GM12878 (cell line): ENCODE measurements around the gene GFAP. TPM values are rescaled to one million over a fixed set of nuclear protein-coding genes. Genes with fewer than 3 reads are reported as not detected.

ENCODE experiments used
- ATAC-seq: fragments of 200-7000 bp; cut with Tn5 transposase; 3 replicates; pipeline ENCODE4 v1.9.1; 2020; ENCODE audit warnings: mild to moderate bottlenecking, moderate library complexity
- BruUV-seq: library from RNA; stranded (reverse); fragments of 400-500 nt; replicated peaks from 2 replicates; lab custom pipeline; 2021; lab: Mats Ljungman, UMichigan
- CTCF ChIA-PET: fragments of 300-600 bp; sonication (Branson Sonifier 250); formaldehyde crosslinking; extraction: SDS; loops from one replicate; lab custom pipeline; 2021; ENCODE audit warnings: inconsistent platforms; lab: Yijun Ruan, JAX
- POLR2A ChIA-PET: fragments of 350-600 bp; formaldehyde crosslinking; extraction: SDS; loops from one replicate; lab custom pipeline; 2021; ENCODE audit warnings: inconsistent platforms; lab: Charles Lee
- RAD21 ChIA-PET: fragments of 300-600 bp; sonication (Branson Sonifier 250); formaldehyde crosslinking; loops from one replicate; lab custom pipeline; 2023; ENCODE audit warnings: antibody characterized with exemption; ENCODE audit not compliant: unreplicated experiment; lab: Charles Lee
- SMC1A ChIA-PET: fragments of 300-600 bp; sonication (Branson Sonifier 250); formaldehyde crosslinking; loops from one replicate; lab custom pipeline; 2023; ENCODE audit not compliant: unreplicated experiment, uncharacterized antibody; lab: Charles Lee
- DNase-seq: peaks from one replicate; pipeline ENCODE4 v3.0.0-alpha.2; 2011; ENCODE audit warnings: low read depth, low spot score
- FAIRE-seq: peaks from 3 replicates; lab custom pipeline; 2011; peaks lifted over from hg19 to GRCh38; lab: Jason Lieb, UNC
- H2AFZ ChIP-seq: 2 replicates; pipeline ENCODE4 v1.6.0; 2011; ENCODE audit warnings: low read depth, low read length, control low read depth; ENCODE audit not compliant: control insufficient read depth
- H3K27ac ChIP-seq: 2 replicates; pipeline ENCODE4 v1.5.1; 2011; ENCODE audit warnings: control low read depth; ENCODE audit not compliant: control insufficient read depth, insufficient read depth
- H3K27me3 ChIP-seq, 2 experiments: replicated peaks in 1 of 2; 2 replicates each; pipeline versions ENCODE4 v1.6.0 to v1.6.1; 2011; ENCODE audit warnings: low read length in 1 of 2; ENCODE audit not compliant: control insufficient read depth in 2 of 2, insufficient read depth in 2 of 2
- H3K36me3 ChIP-seq, 2 experiments: 2 replicates each; pipeline ENCODE4 v1.5.1; 2011; ENCODE audit warnings: low read length in 1 of 2; ENCODE audit not compliant: control insufficient read depth in 2 of 2, insufficient read depth in 2 of 2
- H3K4me1 ChIP-seq: 2 replicates; pipeline ENCODE4 v1.6.1; 2011; ENCODE audit warnings: mild to moderate bottlenecking, low read length, moderate library complexity, mixed read lengths; ENCODE audit not compliant: control insufficient read depth, insufficient read depth
- H3K4me2 ChIP-seq: 2 replicates; pipeline ENCODE4 v1.6.0; 2011; ENCODE audit warnings: control low read depth; ENCODE audit not compliant: control insufficient read depth, insufficient read depth
- H3K4me3 ChIP-seq: fragments of 200-600 bp; sonication (generic); 2 replicates; pipeline ENCODE4 v1.5.1; 2016
- H3K79me2 ChIP-seq: 2 replicates; pipeline ENCODE4 v1.6.0; 2011; ENCODE audit warnings: low read length; ENCODE audit not compliant: control insufficient read depth, insufficient read depth
- H3K9ac ChIP-seq: 2 replicates; pipeline ENCODE4 v1.8.0; 2011; ENCODE audit warnings: low read length, control low read depth, mixed read lengths; ENCODE audit not compliant: control insufficient read depth, insufficient read depth
- H3K9me3 ChIP-seq: replicated peaks from 3 replicates; pipeline ENCODE4 v1.5.1; 2011; ENCODE audit warnings: mild to moderate bottlenecking, low read length; ENCODE audit not compliant: control insufficient read depth, insufficient read depth
- H4K20me1 ChIP-seq: 2 replicates; pipeline ENCODE4 v1.6.0; 2011; ENCODE audit not compliant: control insufficient read depth, insufficient read depth
- ATF2 ChIP-seq: IDR thresholded peaks from 2 replicates; pipeline ENCODE4 v1.6.1; 2012; ENCODE audit warnings: low read length, inconsistent platforms
- FOXM1 ChIP-seq: IDR thresholded peaks from 2 replicates; pipeline ENCODE4 v1.6.1; 2012; ENCODE audit warnings: low read depth, mild to moderate bottlenecking, inconsistent platforms, low read length, moderate library complexity
- MYB ChIP-seq: fragments of 150-350 bp; IDR thresholded peaks from 2 replicates; pipeline ENCODE4 v1.6.1; 2014; ENCODE audit warnings: mild to moderate bottlenecking, low read depth, low read length, borderline replicate concordance
- NRF1 ChIP-seq: conservative IDR thresholded peaks from 2 replicates; pipeline ENCODE4 v1.6.1; 2011; ENCODE audit warnings: mild to moderate bottlenecking, low read depth, low read length, improper control_type of control experiment
- SREBF1 ChIP-seq: IDR thresholded peaks from 2 replicates; pipeline ENCODE4 v1.6.1; 2012; ENCODE audit warnings: mild to moderate bottlenecking, low read length
- TARDBP ChIP-seq: IDR thresholded peaks from 2 replicates; pipeline ENCODE4 v1.6.1; 2016; ENCODE audit warnings: borderline replicate concordance
- WGBS: methylation state at CpG from one replicate; pipeline ENCODE4 v1.1.6; 2016; ENCODE audit warnings: low lambda C conversion rate; ENCODE audit not compliant: insufficient replicate concordance, insufficient coverage; ENCODE audit errors: missing lambda C conversion rate; 5-methylcytosine and 5-hydroxymethylcytosine counted together
- in situ Hi-C: fragments of 300-500 bp; cut with MboI; formaldehyde crosslinking; loops from 9 replicates; pipeline ENCODE4 v1.14.3; 2018; ENCODE audit warnings: mixed read lengths
- intact Hi-C: fragments of 100-400 bp; cut with micrococcal nuclease; formaldehyde crosslinking; loops from one replicate; pipeline ENCODE4 v1.14.2; 2022; ENCODE audit not compliant: unreplicated experiment
- polyA plus RNA-seq, 11 experiments: library from polyadenylated mRNA; depleted of rRNA in 4 of 11; unstranded in 6 of 11; stranded (reverse) in 5 of 11; fragments of >200 nt; fragmentation: Nextera tagmentation in 4 of 11; fragmentation: Illumina TruSeq in 1 of 11; extraction: Ambion mirVana in 4 of 11; extraction: Trizol in 1 of 11; gene quantifications; 1 replicate in 1 of 11; 2 replicates in 10 of 11; pipeline versions ENCODE4 v1.2.1 to v1.2.3, GENCODE V29; 2011 to 2016; ENCODE audit warnings: inconsistent platforms in 2 of 11, missing spikeins in 2 of 11, low read depth in 1 of 11
- total RNA-seq, 4 experiments: library from RNA; depleted of rRNA in 3 of 4; stranded (reverse); fragments of >200 nt in 3 of 4; fragmentation: Illumina TruSeq in 1 of 4; extraction: Trizol in 1 of 4; gene quantifications; 2 replicates each; pipeline versions ENCODE4 v1.2.1 to v1.2.3, GENCODE V29; 2013 to 2021
- TF ChIP-seq, protein P1 (sequence below): IDR thresholded peaks from 2 replicates; pipeline ENCODE4 v1.6.1; 2011; ENCODE audit warnings: low read depth, mild to moderate bottlenecking, low read length, moderate library complexity, borderline replicate concordance; ENCODE audit errors: extremely low read depth

GFAP gene
- total and polyA plus RNA-seq, 10 of the 15 experiments (the other 5 are each of a cell fraction or from before 2014, with no cell fraction given): 0.04 to 0.25 TPM; not detected in 8

- CTCF ChIA-PET: no interaction called here
- no peak for ATAC-seq
- intact Hi-C loops: no loop called here
These were observed 19.4 kb upstream of the GFAP start for GRCh38 chr17:44934745-44935105.

More at GRCh38 chr17:44934745-44935105, 19.4 kb upstream of the GFAP start:
- H3K79me2 ChIP-seq: peaks cover 7% of the 10 kb centered on the region
- no peak overlapping the region for H2AFZ ChIP-seq
- H3K27me3 ChIP-seq: no peaks in the 10 kb centered on the region
- H3K4me3 ChIP-seq: no peak overlapping the region
- peaks cover 21 to 45% of the 10 kb centered on the region in 2 experiments for H3K36me3 ChIP-seq
- BruUV-seq: no TSS peak
- 94% methylated on average over 10 of the region's 10 CpGs for WGBS
- TF ChIP-seq ATF2 (no peak), FOXM1 (no peak), SREBF1 (no peak), MYB (no peak), TARDBP (no peak), NRF1 (no peak)
- TF ChIP-seq, protein P1, sequence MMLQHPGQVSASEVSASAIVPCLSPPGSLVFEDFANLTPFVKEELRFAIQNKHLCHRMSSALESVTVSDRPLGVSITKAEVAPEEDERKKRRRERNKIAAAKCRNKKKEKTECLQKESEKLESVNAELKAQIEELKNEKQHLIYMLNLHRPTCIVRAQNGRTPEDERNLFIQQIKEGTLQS: no peak
- H3K27ac ChIP-seq: no peak overlapping the region
- no peak overlapping the region for H3K9ac ChIP-seq
- H3K4me2 ChIP-seq: no peak overlapping the region
- RAD21 ChIA-PET: no interaction called here
- no peaks in the 10 kb centered on the region for H3K4me1 ChIP-seq
- no peaks in the 10 kb centered on the region; the same call in 1 of the 3 replicates for H3K9me3 ChIP-seq
- no peak for FAIRE-seq
- H4K20me1 ChIP-seq: no peaks in the 10 kb centered on the region
- POLR2A ChIA-PET: no interaction called here
- in situ Hi-C loops: no loop called here
- DNase-seq: no peak
- SMC1A ChIA-PET: no interaction called here
